SKM-1 treated with dmso at 0.1 percent for 144 hours (cell line): ENCODE measurements around the gene GARNL3.

Experiments
- DNase-seq: peaks from one replicate; lab custom pipeline; 2025; ENCODE audit not compliant: unreplicated experiment; lab: John Stamatoyannopoulos, UW

GARNL3 gene

GRCh38 chr9:127277770-127278169 lies 13.2 kb downstream of the GARNL3 start:
- DNase-seq: no peak

DNA sequence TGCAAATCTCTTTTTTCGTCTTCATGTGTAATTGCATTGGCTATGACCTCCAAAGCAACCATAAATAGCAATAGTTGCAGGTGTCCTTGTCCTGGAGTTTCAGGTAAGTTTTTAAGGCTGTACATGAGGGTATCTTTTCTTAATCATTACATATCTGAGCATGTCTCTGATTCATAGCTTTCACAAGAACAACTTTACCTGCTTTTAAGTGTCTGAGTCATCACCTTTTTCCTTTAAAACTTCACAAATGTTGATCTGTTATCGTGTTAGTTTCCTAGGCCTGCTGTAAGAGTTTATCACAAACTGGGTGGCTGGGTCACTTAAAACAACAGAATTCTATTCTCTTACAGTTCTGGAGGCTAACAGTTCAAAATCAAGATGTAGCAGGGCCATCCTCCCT lies 13.8 kb downstream of the GARNL3 start:
- DNase-seq: no peak

GRCh38 chr9:127279717-127280285 lies 15.2 kb downstream of the GARNL3 start:
- no peak for DNase-seq

GRCh38 chr9:127280880-127281660 lies 16.5 kb downstream of the GARNL3 start:
- no peak for DNase-seq

DNA sequence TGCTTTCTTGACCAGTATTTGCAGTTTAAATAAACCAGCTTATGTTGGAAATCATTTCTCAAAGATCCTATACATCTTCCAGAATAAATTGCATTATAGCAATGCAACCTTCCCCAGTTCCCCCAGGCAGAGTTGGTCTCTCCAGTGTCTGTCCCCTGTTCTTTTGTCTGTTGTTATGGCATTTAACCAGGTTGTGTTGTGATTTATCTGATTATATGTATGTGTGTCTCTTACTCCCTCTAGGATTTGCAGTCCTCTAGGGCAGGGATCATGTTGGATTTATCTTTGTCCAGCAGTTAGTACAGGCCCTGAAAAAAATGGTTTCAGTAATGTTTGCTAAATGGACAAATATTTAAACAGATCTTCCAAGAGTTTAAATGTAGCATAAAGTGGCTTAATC lies 17.3 kb downstream of the GARNL3 start:
- DNase-seq: no peak

DNA sequence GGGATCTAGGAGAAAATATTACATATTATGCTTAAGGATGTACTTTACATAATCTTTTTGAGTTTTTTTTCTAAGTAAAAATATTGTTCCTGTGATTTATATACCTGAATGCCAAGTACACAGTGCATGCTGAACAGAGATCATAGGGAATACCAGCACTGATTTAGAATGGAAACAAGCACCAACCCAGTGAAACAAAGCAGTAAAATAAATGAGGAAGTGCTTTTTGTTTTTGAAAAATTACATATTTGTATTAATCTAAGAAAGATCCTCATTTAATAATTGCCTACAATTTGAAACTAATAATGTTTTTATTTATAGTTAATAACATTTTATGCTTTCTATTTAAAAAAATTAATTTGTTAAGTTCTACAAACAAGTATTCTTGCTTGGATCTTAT lies 18.0 kb downstream of the GARNL3 start:
- no peak for DNase-seq

DNA sequence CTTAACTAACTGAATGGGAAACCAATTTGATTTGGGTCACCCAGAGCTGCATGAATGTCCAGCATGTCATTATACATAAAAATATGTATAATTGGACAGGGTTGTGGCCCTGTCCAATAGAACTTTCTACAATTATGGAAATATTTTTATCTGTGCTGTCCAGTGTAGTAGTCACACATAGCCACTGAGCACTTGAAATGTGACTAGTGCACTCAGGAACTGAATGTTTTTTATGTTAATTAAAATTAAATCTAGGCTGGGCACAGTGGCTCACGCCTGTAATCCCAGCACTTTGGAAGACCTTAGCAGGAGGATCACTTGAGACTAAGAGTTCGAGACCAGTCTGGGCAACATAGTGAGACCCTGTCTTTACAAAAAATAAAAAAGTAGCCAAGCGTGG lies 18.6 kb downstream of the GARNL3 start:
- no peak for DNase-seq

DNA sequence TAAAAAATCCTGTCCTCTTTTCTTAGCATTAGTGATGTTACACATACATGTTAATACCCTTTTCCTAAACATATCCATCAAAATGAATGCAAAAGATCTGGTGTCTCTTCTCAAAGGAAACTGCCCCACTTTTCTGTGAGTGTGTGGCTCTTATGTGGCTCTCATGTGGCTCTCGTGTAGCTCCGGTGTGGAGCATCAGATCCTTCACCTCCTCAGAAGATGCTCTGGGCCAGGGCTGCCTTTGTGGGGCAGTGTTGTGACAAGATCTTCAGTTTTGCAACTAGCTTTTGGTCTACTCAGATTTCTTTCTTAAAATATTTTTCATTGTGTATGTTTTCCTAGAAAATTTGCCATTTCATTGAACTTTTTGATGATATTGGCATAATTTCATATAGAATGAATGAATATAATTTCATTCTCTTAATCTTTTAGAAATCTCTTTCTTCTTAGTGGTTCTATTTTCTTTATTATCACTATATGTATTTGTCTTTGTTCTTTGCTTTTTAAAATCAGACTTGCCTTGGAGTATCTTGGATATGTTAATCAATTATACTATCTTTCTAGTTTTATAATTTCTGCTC lies 19.4 kb downstream of the GARNL3 start:
- no peak for DNase-seq

DNA sequence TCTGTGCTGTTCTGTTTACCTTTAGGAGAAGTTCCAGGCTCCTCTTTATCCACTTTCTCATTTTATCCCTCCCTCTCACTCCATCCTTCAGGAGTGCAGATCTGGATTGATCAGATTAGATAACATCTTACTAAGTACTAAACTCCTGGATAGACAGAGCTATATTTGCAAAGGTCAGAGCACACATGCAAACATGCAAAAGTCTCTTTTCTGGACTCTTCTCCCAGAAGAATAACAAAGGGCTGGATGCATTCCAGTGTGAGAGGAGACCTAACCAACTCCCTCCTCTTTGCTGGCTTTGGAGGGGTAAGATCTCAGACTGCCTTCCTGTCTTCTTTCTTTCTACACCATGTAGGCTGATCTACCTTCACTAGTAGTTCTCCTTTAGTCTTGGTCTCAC lies 21.4 kb downstream of the GARNL3 start:
- no peak for DNase-seq

DNA sequence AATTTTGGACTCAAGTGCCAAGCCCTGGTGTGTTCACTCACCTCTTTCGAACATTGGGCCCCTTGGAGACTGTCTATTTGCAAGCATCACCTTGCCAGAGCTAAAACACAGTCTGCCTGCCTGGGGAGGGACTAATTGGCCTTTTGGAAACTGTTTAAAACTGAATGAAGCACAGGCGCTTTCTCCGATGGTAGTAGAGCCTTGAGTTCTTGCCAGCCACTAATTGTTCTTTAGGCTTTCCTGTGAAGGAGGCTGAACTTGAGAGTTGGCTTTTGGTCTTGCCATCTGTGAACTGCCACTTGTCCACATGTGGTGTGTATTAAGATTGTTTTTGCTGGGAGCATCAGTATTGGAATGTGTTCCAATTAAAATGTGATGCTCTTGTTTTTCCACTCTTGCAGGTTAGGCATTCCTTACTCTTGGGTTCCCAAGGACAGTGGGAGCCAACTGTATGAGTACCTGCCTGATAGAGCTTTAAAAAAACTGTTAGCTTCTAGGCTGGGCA lies 26.0 kb downstream of the GARNL3 start:
- DNase-seq: no peak

- DNase-seq: no peak
Observed at GRCh38 chr9:127291246-127291778, 26.7 kb downstream of the GARNL3 start.

DNA sequence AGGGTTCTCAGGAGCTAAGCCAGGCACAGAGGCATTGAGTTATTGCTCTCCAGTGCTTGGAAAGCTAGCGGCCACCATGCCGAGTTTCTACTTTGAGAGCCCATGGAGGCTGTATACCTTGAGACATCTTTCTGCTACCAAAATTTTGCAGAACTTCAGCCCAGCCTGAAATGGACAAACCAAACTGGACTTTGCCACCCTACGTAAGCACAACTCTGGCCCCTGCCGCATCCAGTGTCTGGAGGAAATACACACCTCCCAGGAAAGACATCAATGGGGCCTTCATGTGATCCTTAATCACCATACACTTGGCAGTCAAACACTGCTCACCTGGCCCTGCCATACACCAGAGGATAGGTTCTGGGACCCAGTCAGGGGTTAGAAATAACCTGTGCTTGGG lies 27.8 kb downstream of the GARNL3 start:
- no peak for DNase-seq

DNA sequence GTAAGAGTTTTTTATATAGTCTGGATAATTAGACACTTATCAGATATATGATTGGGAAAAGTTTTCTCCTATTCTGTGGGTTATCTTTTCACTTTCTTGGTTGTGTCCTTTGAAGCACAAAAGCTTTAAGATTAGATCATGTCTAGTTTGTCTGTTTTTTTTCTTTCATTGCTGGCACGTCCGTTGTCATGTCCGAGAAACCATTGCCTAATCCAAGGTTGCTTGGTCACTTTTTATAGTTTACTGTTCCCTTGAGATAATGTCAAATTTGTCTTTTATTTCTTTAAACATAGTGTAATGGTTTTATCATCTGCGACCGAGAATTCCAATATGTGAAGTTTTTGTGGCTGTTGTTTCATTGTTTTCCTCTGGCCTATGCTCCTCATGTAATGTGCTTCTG lies 28.8 kb downstream of the GARNL3 start:
- no peak for DNase-seq

- DNase-seq: peak; percentile 11
Observed at GRCh38 chr9:127293767-127294166, 29.2 kb downstream of the GARNL3 start.

- DNase-seq: no peak
Observed at GRCh38 chr9:127295005-127295404, 30.4 kb downstream of the GARNL3 start.

GRCh38 chr9:127300886-127301447 lies 36.4 kb downstream of the GARNL3 start:
- no peak for DNase-seq

GRCh38 chr9:127303830-127304229 lies 39.3 kb downstream of the GARNL3 start:
- DNase-seq: no peak

DNA sequence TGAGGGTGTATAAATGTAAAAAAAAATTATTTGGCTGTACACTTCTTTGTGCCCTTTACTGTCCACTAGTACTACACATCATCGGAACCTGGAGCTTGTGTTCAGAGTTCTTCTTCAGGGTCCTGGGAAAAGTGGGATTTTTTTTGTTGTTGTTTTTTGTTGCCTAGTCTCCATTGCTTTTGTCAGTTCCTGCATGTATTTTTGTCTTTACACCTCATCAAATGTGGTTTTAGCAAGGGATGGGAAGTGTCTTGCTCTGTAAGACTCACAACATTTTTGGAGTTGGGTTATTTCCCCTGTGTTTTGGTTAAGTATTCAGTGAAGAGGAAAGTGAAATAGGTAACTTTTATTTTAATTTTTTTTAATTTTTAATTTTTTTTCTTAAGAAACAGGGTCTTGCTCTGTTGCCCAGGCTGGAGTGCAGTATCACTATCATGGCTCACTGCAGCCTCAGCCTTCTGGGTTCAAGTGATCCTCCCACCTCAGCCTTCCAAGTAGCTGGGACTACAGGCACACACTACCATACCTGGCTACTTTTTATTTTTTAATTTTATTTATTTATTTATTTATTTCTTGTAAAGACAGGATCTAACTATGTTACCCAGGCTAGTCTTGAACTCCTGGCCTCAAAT lies 40.7 kb downstream of the GARNL3 start:
- no peak for DNase-seq

- no peak for DNase-seq
Observed at GRCh38 chr9:127305838-127306226, 41.3 kb downstream of the GARNL3 start.

- DNase-seq: no peak
Observed at GRCh38 chr9:127307802-127308201, 43.2 kb downstream of the GARNL3 start.
